Measurements from ENCODE around the gene RFX2. TPM values are rescaled to one million over a fixed set of nuclear protein-coding genes. Genes with fewer than 3 reads are reported as not detected.
A peak's percentile ranks its signal among the peaks of the same experiment; 100 is the strongest.

RFX2 gene
- total RNA-seq, 2 donors from 2014 or later, result 6.6 to 11.0 TPM

GRCh38 chr19:5955636-5955935 lies 154.7 kb downstream of the RFX2 start:
- no peak overlapping the region for H3K4me3 Mint-ChIP-seq

GRCh38 chr19:5954293-5954692 lies 156.0 kb downstream of the RFX2 start:
- H3K4me1 ChIP-seq (ENCODE audit: control insufficient read depth, insufficient read depth, low read length), result peaks cover 27% of the 10 kb centered on the region
- no peak overlapping the region for H3K4me3 ChIP-seq (ENCODE audit: low read length)
- WGBS, 2 experiments (ENCODE audit: insufficient coverage in 1 of 2, insufficient read length in 1 of 2), result 78 to 87% methylated on average over 6 of the region's 6 CpGs

More at GRCh38 chr19:5955636-5955935, 154.7 kb downstream of the RFX2 start:
- Histone ChIP-seq H3K4me3 (ENCODE audit: low read length) (no peak overlapping the region), H3K4me1 (ENCODE audit: control insufficient read depth, insufficient read depth, low read length) (peaks cover 23% of the 10 kb centered on the region), H3K9ac (ENCODE audit: extremely low read depth, low read length, poor library complexity, severe bottlenecking) (no peak overlapping the region), H3K27me3 (ENCODE audit: control insufficient read depth, insufficient read depth, low read length, poor library complexity, severe bottlenecking) (no peaks in the 10 kb centered on the region), H3K36me3 (ENCODE audit: control insufficient read depth, insufficient read depth, low read length) (peaks cover 5% of the 10 kb centered on the region), H3K27ac (ENCODE audit: low read depth, low read length) (no peak overlapping the region), H3K9me3 (ENCODE audit: control insufficient read depth, low read length) (no peaks in the 10 kb centered on the region)
- no peak for DNase-seq
- H3K27me3 Mint-ChIP-seq (ENCODE audit: insufficient read depth), result no peaks in the 10 kb centered on the region
- H3K4me1 Mint-ChIP-seq, result peaks cover 82% of the 10 kb centered on the region
- H3K36me3 Mint-ChIP-seq (ENCODE audit: low read depth), result no peaks in the 10 kb centered on the region
- no peaks in the 10 kb centered on the region for H3K9me3 Mint-ChIP-seq
- H3K27ac Mint-ChIP-seq, result no peak overlapping the region
- no peak for TF ChIP-seq CTCF (conservative IDR thresholded peaks at IDR 0.05)
- 95 to 100% methylated on average over 2 to 3 of the region's 3 CpGs for WGBS, 2 experiments (ENCODE audit: insufficient coverage in 1 of 2, insufficient read length in 1 of 2)

GRCh38 chr19:5953680-5954213 lies 156.6 kb downstream of the RFX2 start:
- 79 to 85% methylated on average over 16 to 17 of the region's 17 CpGs for WGBS, 2 experiments (ENCODE audit: insufficient coverage in 1 of 2, insufficient read length in 1 of 2)
- Histone ChIP-seq H3K27me3 (ENCODE audit: control insufficient read depth, insufficient read depth, low read length, poor library complexity, severe bottlenecking) (no peaks in the 10 kb centered on the region), H3K36me3 (ENCODE audit: control insufficient read depth, insufficient read depth, low read length) (peaks cover 18% of the 10 kb centered on the region), H3K4me1 (ENCODE audit: control insufficient read depth, insufficient read depth, low read length) (peaks cover 32% of the 10 kb centered on the region), H3K9me3 (ENCODE audit: control insufficient read depth, low read length) (no peaks in the 10 kb centered on the region), H3K27ac (ENCODE audit: low read depth, low read length) (peak overlapping the region; percentile 7), H3K4me3 (ENCODE audit: low read length) (no peak overlapping the region), H3K9ac (ENCODE audit: extremely low read depth, low read length, poor library complexity, severe bottlenecking) (no peak overlapping the region)
- peak overlapping the region; percentile 14 for H3K27ac Mint-ChIP-seq
- H3K27me3 Mint-ChIP-seq (ENCODE audit: insufficient read depth), result no peaks in the 10 kb centered on the region
- peaks cover 90% of the 10 kb centered on the region for H3K4me1 Mint-ChIP-seq
- no peak for DNase-seq
- H3K4me3 Mint-ChIP-seq, result no peak overlapping the region
- TF ChIP-seq CTCF (conservative IDR thresholded peaks at IDR 0.05), result no peak
- peaks cover 4% of the 10 kb centered on the region for H3K36me3 Mint-ChIP-seq (ENCODE audit: low read depth)
- no peaks in the 10 kb centered on the region for H3K9me3 Mint-ChIP-seq

More at GRCh38 chr19:5954293-5954692, 156.0 kb downstream of the RFX2 start:
- no peaks in the 10 kb centered on the region for H3K36me3 Mint-ChIP-seq (ENCODE audit: low read depth)
- TF ChIP-seq CTCF (conservative IDR thresholded peaks at IDR 0.05), result no peak
- H3K27ac Mint-ChIP-seq, result peak overlapping the region; percentile 14
- H3K36me3 ChIP-seq (ENCODE audit: control insufficient read depth, insufficient read depth, low read length), result peaks cover 17% of the 10 kb centered on the region
- no peak overlapping the region for H3K9ac ChIP-seq (ENCODE audit: extremely low read depth, low read length, poor library complexity, severe bottlenecking)
- H3K27me3 ChIP-seq (ENCODE audit: control insufficient read depth, insufficient read depth, low read length, poor library complexity, severe bottlenecking), result no peaks in the 10 kb centered on the region
- no peaks in the 10 kb centered on the region for H3K9me3 ChIP-seq (ENCODE audit: control insufficient read depth, low read length)
- no peak overlapping the region for H3K4me3 Mint-ChIP-seq
- H3K27ac ChIP-seq (ENCODE audit: low read depth, low read length), result peak overlapping the region; percentile 64
- H3K9me3 Mint-ChIP-seq, result no peaks in the 10 kb centered on the region
- H3K27me3 Mint-ChIP-seq (ENCODE audit: insufficient read depth), result no peaks in the 10 kb centered on the region
- no peak for DNase-seq
- H3K4me1 Mint-ChIP-seq, result peaks cover 90% of the 10 kb centered on the region

Measured in endodermal cell (in vitro differentiated cells).